ENCODE measurements around the gene ERCC2. TPM values are rescaled to one million over a fixed set of nuclear protein-coding genes. Genes with fewer than 3 reads are reported as not detected.
"Not testable (repeated sequence)": the region's sequence is repeated elsewhere in the genome, so short reads cannot be mapped to it uniquely, and the experiment has no call there.

Gene ERCC2
- total RNA-seq, 1 donor from 2014 or later = 31.0 TPM

DNA sequence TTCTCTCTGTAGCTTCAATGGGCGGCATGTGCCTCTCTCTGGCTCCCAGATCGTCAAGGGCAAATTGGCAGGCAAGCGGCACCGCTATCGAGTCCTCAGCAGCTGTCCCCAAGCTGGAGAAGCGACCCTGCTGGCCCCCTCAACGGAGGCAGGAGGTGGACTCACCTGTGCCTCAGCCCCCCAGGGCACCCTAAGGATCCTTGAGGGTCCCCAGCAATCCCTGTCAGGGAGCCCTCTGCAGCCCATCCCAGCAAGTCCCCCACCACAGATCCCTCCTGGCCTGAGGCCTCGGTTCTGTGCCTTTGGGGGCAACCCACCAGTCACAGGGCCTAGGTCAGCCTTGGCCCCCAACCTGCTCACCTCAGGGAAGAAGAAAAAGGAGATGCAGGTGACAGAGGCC is 37.7 kb upstream of the ERCC2 start:
- H2AFZ ChIP-seq (replicated peaks) = no peak overlapping the region
- Mint-ChIP-seq H3K27me3 (ENCODE audit: insufficient read depth, low read depth) (peaks cover 20% of the 10 kb centered on the region), H3K36me3 (peaks cover 6% of the 10 kb centered on the region), H3K4me1 (peaks cover 29% of the 10 kb centered on the region), H3K9me3 (no peaks in the 10 kb centered on the region), H3K27ac (no peak overlapping the region), H3K4me3 (peak overlapping the region; percentile 79)
- H3K27me3 ChIP-seq = peaks cover 21% of the 10 kb centered on the region
- H3K27ac ChIP-seq = no peak overlapping the region
- no peaks in the 10 kb centered on the region for H3K9me3 ChIP-seq (ENCODE audit: low read depth)
- no peak overlapping the region for H3K4me3 ChIP-seq
- H3K4me1 ChIP-seq = peaks cover 15% of the 10 kb centered on the region
- H4K20me1 ChIP-seq (ENCODE audit: low read depth) = peaks cover 10% of the 10 kb centered on the region
- no peak overlapping the region for H3K4me2 ChIP-seq
- DNase-seq (ENCODE audit: low spot score) = no peak
- no peak for TF ChIP-seq EZH2 (IDR thresholded peaks at IDR 0.05)
- no peak for TF ChIP-seq CTCF (IDR thresholded peaks at IDR 0.05)
- no peak for TF ChIP-seq EZH2phosphoT487 (IDR thresholded peaks at IDR 0.05)
- H3K36me3 ChIP-seq = no peaks in the 10 kb centered on the region
- peaks cover 4% of the 10 kb centered on the region for H3F3A ChIP-seq (ENCODE audit: low read depth)
- no peak overlapping the region for H3K9ac ChIP-seq
- peaks cover 8% of the 10 kb centered on the region for H3K79me2 ChIP-seq (ENCODE audit: low read depth)

GRCh38 chr19:45407585-45407984 is 37.2 kb upstream of the ERCC2 start:
- not testable (repeated sequence) for H3K79me2 ChIP-seq (ENCODE audit: low read depth); H3K36me3 Mint-ChIP-seq; H3K9me3 ChIP-seq (ENCODE audit: low read depth); H3K9me3 Mint-ChIP-seq; DNase-seq (ENCODE audit: low spot score); H2AFZ ChIP-seq (replicated peaks); H3F3A ChIP-seq (ENCODE audit: low read depth); H3K36me3 ChIP-seq; H3K27ac ChIP-seq; H3K27ac Mint-ChIP-seq
- H4K20me1 ChIP-seq (ENCODE audit: low read depth) = peaks cover 15% of the 10 kb centered on the region
- peaks cover 18% of the 10 kb centered on the region for H3K4me1 ChIP-seq
- Mint-ChIP-seq H3K27me3 (ENCODE audit: insufficient read depth, low read depth) (peaks cover 22% of the 10 kb centered on the region), H3K4me1 (peaks cover 32% of the 10 kb centered on the region), H3K4me3 (peak overlapping the region; percentile 93)
- peak overlapping the region; percentile 65 for H3K4me3 ChIP-seq
- H3K9ac ChIP-seq = peak overlapping the region; percentile 95
- peaks cover 27% of the 10 kb centered on the region for H3K27me3 ChIP-seq
- peak overlapping the region; percentile 83 for H3K4me2 ChIP-seq

- H3K4me2 ChIP-seq = peak overlapping the region; percentile 83
- peaks cover 20% of the 10 kb centered on the region for H4K20me1 ChIP-seq (ENCODE audit: low read depth)
- peak overlapping the region; percentile 65 for H3K4me3 ChIP-seq
- Mint-ChIP-seq H3K9me3 (no peaks in the 10 kb centered on the region), H3K27ac (peak overlapping the region; percentile 25), H3K27me3 (ENCODE audit: insufficient read depth, low read depth) (peaks cover 22% of the 10 kb centered on the region), H3K4me1 (peaks cover 32% of the 10 kb centered on the region), H3K36me3 (no peaks in the 10 kb centered on the region), H3K4me3 (peak overlapping the region; percentile 93)
- no peak for DNase-seq (ENCODE audit: low spot score)
- H3F3A ChIP-seq (ENCODE audit: low read depth) = peaks cover 4% of the 10 kb centered on the region
- H3K27ac ChIP-seq = no peak overlapping the region
- no peaks in the 10 kb centered on the region for H3K9me3 ChIP-seq (ENCODE audit: low read depth)
- peak overlapping the region; percentile 95 for H3K9ac ChIP-seq
- no peaks in the 10 kb centered on the region for H3K36me3 ChIP-seq
- peaks cover 32% of the 10 kb centered on the region for H3K27me3 ChIP-seq
- TF ChIP-seq EZH2 (IDR thresholded peaks at IDR 0.05) (no peak), EZH2phosphoT487 (IDR thresholded peaks at IDR 0.05) (no peak), CTCF (IDR thresholded peaks at IDR 0.05) (no peak)
- peaks cover 8% of the 10 kb centered on the region for H3K79me2 ChIP-seq (ENCODE audit: low read depth)
- no peak overlapping the region for H2AFZ ChIP-seq (replicated peaks)
- H3K4me1 ChIP-seq = peaks cover 21% of the 10 kb centered on the region
Measured at GRCh38 chr19:45407091-45407375, 36.7 kb upstream of the ERCC2 start.

GRCh38 chr19:45406226-45407090 is 36.1 kb upstream of the ERCC2 start, which contains the start of gene POLR1G:
TSS of gene POLR1G (plus strand) at chr19:45406644. CDS start at chr19:45406697, 53 bp downstream.
- H3K4me2 ChIP-seq = peak within 1 kb of the TSS; percentile 83
- Mint-ChIP-seq H3K9me3 (no peaks in the 10 kb centered on the region), H3K4me1 (peaks cover 32% of the 10 kb centered on the region), H3K4me3 (peak within 1 kb of the TSS; percentile 93), H3K27ac (peak within 1 kb of the TSS; percentile 99), H3K27me3 (ENCODE audit: insufficient read depth, low read depth) (peaks cover 26% of the 10 kb centered on the region), H3K36me3 (no peaks in the 10 kb centered on the region)
- peak; percentile 88 for DNase-seq (ENCODE audit: low spot score)
- H3K27me3 ChIP-seq = peaks cover 38% of the 10 kb centered on the region
- peak within 1 kb of the TSS; percentile 65 for H3K4me3 ChIP-seq
- H3K79me2 ChIP-seq (ENCODE audit: low read depth) = peaks cover 8% of the 10 kb centered on the region
- H2AFZ ChIP-seq (replicated peaks) = peak within 1 kb of the TSS; percentile 98
- no peaks in the 10 kb centered on the region for H3K36me3 ChIP-seq
- H3K9ac ChIP-seq = peak within 1 kb of the TSS; percentile 95
- H4K20me1 ChIP-seq (ENCODE audit: low read depth) = peaks cover 25% of the 10 kb centered on the region
- no peaks in the 10 kb centered on the region for H3K9me3 ChIP-seq (ENCODE audit: low read depth)
- peaks cover 21% of the 10 kb centered on the region for H3K4me1 ChIP-seq
- TF ChIP-seq EZH2phosphoT487 (IDR thresholded peaks at IDR 0.05) (no peak), CTCF (IDR thresholded peaks at IDR 0.05) (no peak), EZH2 (IDR thresholded peaks at IDR 0.05) (no peak)
- H3F3A ChIP-seq (ENCODE audit: low read depth) = peaks cover 4% of the 10 kb centered on the region
- H3K27ac ChIP-seq = peak within 1 kb of the TSS; percentile 98
